MCF 10A (cell line): ENCODE measurements around the gene EPHA6. TPM values are rescaled to one million over a fixed set of nuclear protein-coding genes. Genes with fewer than 3 reads are reported as not detected.
"Not testable (repeated sequence)": the region's sequence is repeated elsewhere in the genome, so short reads cannot be mapped to it uniquely, and the experiment has no call there.

ENCODE experiments used
- BruUV-seq: library from RNA; stranded (reverse); fragments of 400-500 nt; replicated peaks from 2 replicates; lab custom pipeline; 2021; lab: Mats Ljungman, UMichigan
- CTCF ChIA-PET: fragments of 300-600 bp; sonication (Branson Sonifier 250); formaldehyde crosslinking; extraction: SDS; loops from one replicate; lab custom pipeline; 2021; ENCODE audit warnings: antibody characterized with exemption, inconsistent platforms; lab: Yijun Ruan, JAX
- POLR2A ChIA-PET: fragments of 300-600, 350-650 bp; sonication (Branson Sonifier 250); formaldehyde crosslinking; extraction: SDS; loops from one replicate; lab custom pipeline; 2020; ENCODE audit warnings: antibody characterized with exemption, inconsistent platforms; lab: Yijun Ruan, JAX
- DNase-seq: peaks from one replicate; pipeline ENCODE4 v3.0.0-alpha.2; 2018; ENCODE audit not compliant: unreplicated experiment
- H3K27ac Mint-ChIP-seq: one replicate; pipeline ENCODE4 v1.8.0; 2022; ENCODE audit warnings: mild to moderate bottlenecking, low read depth, mixed read lengths; ENCODE audit not compliant: unreplicated experiment
- H3K27me3 Mint-ChIP-seq: one replicate; pipeline ENCODE4 v1.8.0; 2022; ENCODE audit warnings: mixed read lengths; ENCODE audit not compliant: insufficient read depth, unreplicated experiment
- H3K36me3 Mint-ChIP-seq: one replicate; pipeline ENCODE4 v1.8.0; 2022; ENCODE audit warnings: mild to moderate bottlenecking, moderate library complexity, mixed read lengths; ENCODE audit not compliant: insufficient read depth, unreplicated experiment
- H3K4me1 Mint-ChIP-seq: one replicate; pipeline ENCODE4 v1.8.0; 2022; ENCODE audit warnings: mixed read lengths; ENCODE audit not compliant: insufficient read depth, unreplicated experiment
- H3K4me3 Mint-ChIP-seq: one replicate; pipeline ENCODE4 v1.8.0; 2022; ENCODE audit warnings: mild to moderate bottlenecking, moderate library complexity, mixed read lengths; ENCODE audit not compliant: unreplicated experiment
- H3K9me3 Mint-ChIP-seq: one replicate; pipeline ENCODE4 v1.8.0; 2022; ENCODE audit warnings: mixed read lengths; ENCODE audit not compliant: unreplicated experiment
- intact Hi-C: fragments of 100-400 bp; cut with micrococcal nuclease; formaldehyde crosslinking; loops from 2 replicates; pipeline ENCODE4 v1.14.1; 2022
- total RNA-seq: library from RNA; stranded (reverse); gene quantifications from 2 replicates; pipeline ENCODE4 v1.2.3, GENCODE V29; 2022
- TF ChIP-seq, protein P1 (sequence below): fragments of 200-600 bp; IDR thresholded peaks from one replicate; pipeline ENCODE4 v1.8.0; 2022; ENCODE audit warnings: antibody characterized with exemption, mild to moderate bottlenecking; ENCODE audit not compliant: unreplicated experiment

Gene EPHA6
- total RNA-seq, 1 experiment from 2014 or later: 0.33 TPM

DNA sequence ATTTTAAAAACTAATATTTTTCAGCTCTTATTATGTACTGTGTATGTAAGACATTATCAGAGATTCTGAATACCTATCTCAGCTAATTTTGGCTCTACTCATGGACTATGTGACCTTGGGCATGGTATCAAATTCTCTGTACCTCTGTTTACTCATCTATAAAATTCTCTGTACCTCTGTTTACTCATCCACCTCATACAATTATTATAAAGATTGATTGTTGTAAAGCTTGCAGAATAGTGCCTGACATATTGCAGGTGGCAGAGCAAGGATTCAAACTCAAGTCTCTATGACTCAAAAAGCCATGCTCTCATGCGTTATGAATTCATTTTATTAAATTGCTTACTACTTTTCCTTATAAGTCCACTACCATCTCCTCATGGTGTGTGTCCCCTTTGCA lies 798.2 kb downstream of the EPHA6 start:
- no peaks in the 10 kb centered on the region for H3K36me3 Mint-ChIP-seq
- H3K4me3 Mint-ChIP-seq: no peak overlapping the region
- H3K27ac Mint-ChIP-seq: no peak overlapping the region
- no peaks in the 10 kb centered on the region for H3K4me1 Mint-ChIP-seq
- TF ChIP-seq, protein P1, sequence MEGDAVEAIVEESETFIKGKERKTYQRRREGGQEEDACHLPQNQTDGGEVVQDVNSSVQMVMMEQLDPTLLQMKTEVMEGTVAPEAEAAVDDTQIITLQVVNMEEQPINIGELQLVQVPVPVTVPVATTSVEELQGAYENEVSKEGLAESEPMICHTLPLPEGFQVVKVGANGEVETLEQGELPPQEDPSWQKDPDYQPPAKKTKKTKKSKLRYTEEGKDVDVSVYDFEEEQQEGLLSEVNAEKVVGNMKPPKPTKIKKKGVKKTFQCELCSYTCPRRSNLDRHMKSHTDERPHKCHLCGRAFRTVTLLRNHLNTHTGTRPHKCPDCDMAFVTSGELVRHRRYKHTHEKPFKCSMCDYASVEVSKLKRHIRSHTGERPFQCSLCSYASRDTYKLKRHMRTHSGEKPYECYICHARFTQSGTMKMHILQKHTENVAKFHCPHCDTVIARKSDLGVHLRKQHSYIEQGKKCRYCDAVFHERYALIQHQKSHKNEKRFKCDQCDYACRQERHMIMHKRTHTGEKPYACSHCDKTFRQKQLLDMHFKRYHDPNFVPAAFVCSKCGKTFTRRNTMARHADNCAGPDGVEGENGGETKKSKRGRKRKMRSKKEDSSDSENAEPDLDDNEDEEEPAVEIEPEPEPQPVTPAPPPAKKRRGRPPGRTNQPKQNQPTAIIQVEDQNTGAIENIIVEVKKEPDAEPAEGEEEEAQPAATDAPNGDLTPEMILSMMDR: no peak
- no peak for DNase-seq
- ChIA-PET CTCF (no interaction called here), POLR2A (no interaction called here)
- intact Hi-C loops: no loop called here
- peaks cover 25% of the 10 kb centered on the region for H3K27me3 Mint-ChIP-seq
- no peaks in the 10 kb centered on the region for H3K9me3 Mint-ChIP-seq
- no TSS peak for BruUV-seq

DNA sequence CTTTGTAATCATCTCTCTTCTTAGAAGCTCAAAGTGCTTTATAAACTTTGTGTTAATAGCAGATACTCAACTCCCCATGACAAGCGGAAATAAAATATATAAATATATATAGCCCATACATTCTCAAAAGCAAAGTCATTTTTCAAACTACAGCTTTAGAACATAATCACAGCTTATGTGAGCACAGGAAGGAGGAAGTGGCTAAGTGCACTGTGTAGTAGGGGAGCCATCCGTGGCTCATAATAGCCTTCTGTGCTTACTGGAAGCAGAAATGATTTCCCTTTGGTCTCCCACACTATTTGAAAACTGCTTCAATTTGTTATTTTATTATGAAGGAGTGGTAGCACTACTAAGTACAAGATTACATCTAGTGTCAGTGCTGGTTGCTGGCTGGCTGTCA lies 798.7 kb downstream of the EPHA6 start:
- H3K4me1 Mint-ChIP-seq: no peaks in the 10 kb centered on the region
- TF ChIP-seq, protein P1: no peak
- BruUV-seq: no TSS peak
- intact Hi-C loops: no loop called here
- H3K27me3 Mint-ChIP-seq: peaks cover 20% of the 10 kb centered on the region
- no peaks in the 10 kb centered on the region for H3K9me3 Mint-ChIP-seq
- no peak overlapping the region for H3K27ac Mint-ChIP-seq
- ChIA-PET CTCF (no interaction called here), POLR2A (no interaction called here)
- no peaks in the 10 kb centered on the region for H3K36me3 Mint-ChIP-seq
- DNase-seq: no peak
- no peak overlapping the region for H3K4me3 Mint-ChIP-seq

DNA sequence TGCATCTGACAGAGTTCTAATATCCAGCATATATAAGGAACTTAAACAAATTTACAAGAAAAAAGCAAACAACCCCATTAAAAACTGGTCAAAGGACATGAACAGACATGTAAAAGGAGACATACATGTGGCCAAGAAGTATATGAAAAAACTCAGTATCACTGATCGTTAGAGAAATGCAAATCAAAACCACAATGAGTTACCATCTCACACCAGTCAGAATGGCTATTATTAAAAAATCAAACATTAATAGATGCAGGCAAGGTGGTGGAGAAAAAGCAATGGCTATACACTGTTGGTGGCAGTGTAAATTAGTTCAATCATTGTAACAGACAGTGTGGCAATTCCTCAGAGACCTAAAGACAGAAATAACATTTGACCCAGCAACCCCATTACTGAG lies 806.1 kb downstream of the EPHA6 start:
- H3K4me1 Mint-ChIP-seq, CTCF ChIA-PET, intact Hi-C loops, BruUV-seq, H3K4me3 Mint-ChIP-seq, H3K9me3 Mint-ChIP-seq, H3K27ac Mint-ChIP-seq, POLR2A ChIA-PET, H3K36me3 Mint-ChIP-seq, DNase-seq: not testable (repeated sequence)
- H3K27me3 Mint-ChIP-seq: peaks cover 18% of the 10 kb centered on the region

DNA sequence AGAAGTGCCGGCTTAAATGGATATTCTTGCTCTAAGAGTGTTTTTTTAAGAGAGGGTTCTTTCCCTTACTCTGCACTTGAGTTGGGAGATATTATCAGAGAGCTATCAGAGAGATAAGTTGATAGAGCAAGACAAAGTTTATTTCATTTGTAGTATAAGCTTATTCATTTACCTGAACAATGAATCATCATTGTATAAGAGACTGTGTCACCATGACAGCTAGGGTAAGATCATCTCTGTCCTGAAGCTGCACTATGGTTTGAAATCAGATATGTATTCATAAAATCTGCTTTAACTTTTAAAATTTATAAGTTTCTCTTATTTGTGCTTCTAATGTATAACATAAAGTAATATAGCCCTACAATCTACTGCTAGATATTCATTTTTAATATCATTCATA lies 822.1 kb downstream of the EPHA6 start:
- Mint-ChIP-seq H3K27me3 (peaks cover 70% of the 10 kb centered on the region), H3K4me1 (no peaks in the 10 kb centered on the region), H3K4me3 (no peak overlapping the region), H3K27ac (no peak overlapping the region), H3K9me3 (no peaks in the 10 kb centered on the region), H3K36me3 (no peaks in the 10 kb centered on the region)
- ChIA-PET POLR2A (no interaction called here), CTCF (interaction anchor here (0.6 kb wide), 1 partner anchor 983 kb away, joined by 3 read pairs; no protein-coding TSS in a partner anchor)
- no peak for DNase-seq
- TF ChIP-seq, protein P1: no peak
- intact Hi-C loops: no loop called here
- no TSS peak for BruUV-seq

DNA sequence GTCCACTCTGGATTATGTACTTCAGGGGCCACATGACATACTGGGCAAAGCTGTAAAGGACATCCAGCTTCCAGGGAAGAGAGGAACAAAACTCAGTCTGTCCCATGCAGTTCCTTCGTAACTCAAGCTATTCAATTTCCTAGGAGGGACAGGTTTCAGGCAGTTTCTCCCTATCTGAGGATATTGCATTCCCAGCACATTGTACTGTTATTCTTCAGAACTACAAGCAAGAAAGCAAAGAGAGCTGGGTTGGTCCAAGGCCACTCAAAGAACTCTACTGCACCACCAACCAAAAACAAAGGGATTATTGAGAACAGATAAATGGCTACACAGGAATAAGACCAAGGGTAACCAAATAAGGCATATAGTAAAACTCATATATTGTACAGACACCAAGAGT lies 832.5 kb downstream of the EPHA6 start:
- Mint-ChIP-seq H3K4me1 (no peaks in the 10 kb centered on the region), H3K27ac (no peak overlapping the region), H3K9me3 (peaks cover 7% of the 10 kb centered on the region), H3K27me3 (peaks cover 19% of the 10 kb centered on the region), H3K4me3 (no peak overlapping the region), H3K36me3 (no peaks in the 10 kb centered on the region)
- no TSS peak for BruUV-seq
- ChIA-PET POLR2A (interaction anchor here (0.6 kb wide), 1 partner anchor 672 kb away, joined by 4 read pairs; no protein-coding TSS in a partner anchor), CTCF (no interaction called here)
- TF ChIP-seq, protein P1: no peak
- DNase-seq: no peak
- intact Hi-C loops: no loop called here
